H1 (cell line): Measurements from ENCODE around the gene CEACAM20. TPM values are rescaled to one million over a fixed set of nuclear protein-coding genes. Genes with fewer than 3 reads are reported as not detected.

Experiments used
- CTCF ChIP-seq, 3 experiments: IDR thresholded peaks; 1 replicate in 2 of 3; 2 replicates in 1 of 3; pipeline versions ENCODE4 v1.5.1 to v1.6.1; 2011; ENCODE audit warnings: low read length in 3 of 3, mild to moderate bottlenecking in 3 of 3, inconsistent platforms in 2 of 3, low read depth in 1 of 3, moderate library complexity in 1 of 3; ENCODE audit not compliant: insufficient read depth in 1 of 3; ENCODE audit errors: control extremely low read depth in 1 of 3
- POLR2A ChIP-seq, 2 experiments: IDR thresholded peaks; 1 replicate in 1 of 2; 2 replicates in 1 of 2; pipeline ENCODE4 v1.6.1; 2011; ENCODE audit warnings: low read depth in 2 of 2, low read length in 2 of 2, mild to moderate bottlenecking in 2 of 2; ENCODE audit errors: control extremely low read depth in 1 of 2
- polyA plus RNA-seq, 7 experiments: library from polyadenylated mRNA; depleted of rRNA in 3 of 7; stranded (reverse) in 5 of 7; unstranded in 2 of 7; fragments of >200 nt in 5 of 7; fragments of 200-250 nt in 2 of 7; gene quantifications; 1 replicate in 5 of 7; 2 replicates in 1 of 7; 4 replicates in 1 of 7; pipeline versions ENCODE4 v1.2.1 to v1.2.3, GENCODE V29; 2011 to 2013; ENCODE audit warnings: missing spikeins in 2 of 7, mixed read lengths in 2 of 7
- total RNA-seq: library from RNA; stranded (reverse); fragmentation: NEBNext Ultra II Directional; extraction: Animal tissue kit (Norgen Biotek cat#: 25700); gene quantifications from 2 replicates; pipeline ENCODE4 v1.2.1, GENCODE V29; 2021

The CEACAM20 gene
- total and polyA plus RNA-seq, 2 of the 8 experiments (the other 6 are each of a cell fraction or from before 2014, with no cell fraction given) = not detected

DNA sequence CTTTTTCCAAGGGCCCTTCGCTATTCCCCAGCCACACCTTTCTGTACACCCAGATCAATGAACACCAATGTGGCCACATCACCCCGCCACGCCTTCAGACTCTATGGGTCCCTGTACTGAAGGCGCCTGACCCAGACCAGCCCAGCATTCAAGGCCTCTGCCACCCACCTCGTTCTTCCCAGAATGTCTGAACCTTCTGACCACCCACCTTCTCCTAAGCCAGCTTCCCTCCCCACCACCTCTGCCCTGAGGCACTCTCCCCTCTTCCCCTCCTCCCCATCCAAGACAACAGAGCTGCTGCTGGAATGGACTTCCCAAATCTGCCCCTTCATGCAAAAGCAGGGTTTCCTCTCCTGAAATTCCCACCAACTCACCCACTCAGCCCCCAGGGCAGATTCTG is 3.3 kb upstream of the CEACAM20 start (continued):
- TF ChIP-seq CTCF (IDR thresholded peaks at IDR 0.05; ENCODE audit: control extremely low read depth in 1 of 3, insufficient read depth in 1 of 3, low read depth in 1 of 3, low read length in 3 of 3) (no peak), POLR2A (IDR thresholded peaks at IDR 0.05; ENCODE audit: control extremely low read depth in 1 of 2, low read depth in 2 of 2, low read length in 2 of 2) (no peak)
